Keratinocyte (primary cell): Measurements from ENCODE around the gene BUD31. TPM values are rescaled to one million over a fixed set of nuclear protein-coding genes. Genes with fewer than 3 reads are reported as not detected.

ENCODE experiments used
- DNase-seq: peaks from one replicate; pipeline ENCODE4 v3.0.0-alpha.2; 2011; ENCODE audit warnings: low read depth, missing footprints, low spot score
- FAIRE-seq: peaks from 2 replicates; lab custom pipeline; 2011; peaks lifted over from hg19 to GRCh38; lab: Jason Lieb, UNC
- H2AFZ ChIP-seq: 2 replicates; pipeline ENCODE4 v1.6.0; 2012; ENCODE audit warnings: low read length, control low read depth, inconsistent platforms; ENCODE audit not compliant: control insufficient read depth
- H3K27ac ChIP-seq: 2 replicates; pipeline ENCODE4 v1.5.1; 2011; ENCODE audit warnings: low read length; ENCODE audit not compliant: control insufficient read depth, insufficient read depth
- H3K27me3 ChIP-seq: 3 replicates; pipeline ENCODE4 v1.6.0; 2011; ENCODE audit warnings: low read length; ENCODE audit not compliant: control insufficient read depth, insufficient read depth; ENCODE audit errors: extremely low read depth
- H3K36me3 ChIP-seq, 2 experiments: 2 replicates in 1 of 2; 3 replicates in 1 of 2; pipeline ENCODE4 v1.5.1; 2011; ENCODE audit warnings: low read length in 2 of 2, mild to moderate bottlenecking in 1 of 2; ENCODE audit not compliant: control insufficient read depth in 2 of 2, insufficient read depth in 2 of 2; ENCODE audit errors: extremely low read depth in 1 of 2
- H3K4me1 ChIP-seq: 3 replicates; pipeline ENCODE4 v1.5.1; 2011; ENCODE audit warnings: low read length; ENCODE audit not compliant: control insufficient read depth, insufficient read depth; ENCODE audit errors: extremely low read depth
- H3K4me2 ChIP-seq: 3 replicates; pipeline ENCODE4 v1.6.0; 2011; ENCODE audit warnings: low read depth, low read length; ENCODE audit not compliant: control insufficient read depth, insufficient read depth; ENCODE audit errors: extremely low read depth
- H3K4me3 ChIP-seq, 3 experiments: fragments of 200-600 bp in 1 of 3; sonication (generic) in 1 of 3; 2 replicates in 2 of 3; 3 replicates in 1 of 3; pipeline ENCODE4 v1.5.1; 2011 to 2016; ENCODE audit warnings: low read length in 3 of 3, mild to moderate bottlenecking in 3 of 3, control low read depth in 2 of 3, inconsistent platforms in 1 of 3, low read depth in 1 of 3, mixed read lengths in 1 of 3, mixed run types in 1 of 3, moderate library complexity in 1 of 3; ENCODE audit not compliant: control insufficient read depth in 2 of 3, insufficient read depth in 2 of 3; ENCODE audit errors: extremely low read depth in 1 of 3
- H3K79me2 ChIP-seq: 2 replicates; pipeline ENCODE4 v1.6.0; 2012; ENCODE audit warnings: low read length; ENCODE audit not compliant: control insufficient read depth, insufficient read depth
- H3K9ac ChIP-seq: 3 replicates; pipeline ENCODE4 v1.6.0; 2011; ENCODE audit warnings: low read length; ENCODE audit not compliant: control insufficient read depth, insufficient read depth; ENCODE audit errors: extremely low read depth
- H3K9me1 ChIP-seq: 3 replicates; pipeline ENCODE4 v1.6.0; 2011; ENCODE audit warnings: low read length; ENCODE audit not compliant: control insufficient read depth, insufficient read depth; ENCODE audit errors: extremely low read depth
- H3K9me3 ChIP-seq: 2 replicates; pipeline ENCODE4 v1.5.1; 2012; ENCODE audit warnings: low read depth, low read length; ENCODE audit not compliant: control insufficient read depth
- H4K20me1 ChIP-seq: 3 replicates; pipeline ENCODE4 v1.6.0; 2011; ENCODE audit warnings: low read length; ENCODE audit not compliant: control insufficient read depth, insufficient read depth; ENCODE audit errors: extremely low read depth
- CTCF ChIP-seq, 3 experiments: IDR thresholded peaks in 1 of 3; conservative IDR thresholded peaks in 1 of 3; optimal IDR thresholded peaks in 1 of 3; 2 replicates in 2 of 3; 3 replicates in 1 of 3; pipeline versions ENCODE3 to v1.5.1; 2011; ENCODE audit warnings: low read length in 3 of 3, mild to moderate bottlenecking in 3 of 3, moderate library complexity in 2 of 3, control low read depth in 1 of 3, inconsistent platforms in 1 of 3; ENCODE audit not compliant: insufficient read depth in 2 of 3; ENCODE audit errors: extremely low read depth in 1 of 3
- EZH2 ChIP-seq: IDR thresholded peaks from one replicate; pipeline ENCODE4 v1.6.1; 2012; ENCODE audit warnings: inconsistent platforms, mild to moderate bottlenecking, low read length, moderate library complexity
- dilution Hi-C: fragments of 300-500 bp; cut with MboI; formaldehyde crosslinking; loops from one replicate; pipeline ENCODE4 v1.7.0; 2020; ENCODE audit warnings: low sequenced_read_pairs; ENCODE audit not compliant: extremely low pct_ligation_motif_present
- polyA plus RNA-seq, 5 experiments: library from polyadenylated mRNA; depleted of rRNA in 3 of 5; stranded (reverse) in 3 of 5; stranded (forward) in 1 of 5; unstranded in 1 of 5; fragments of >200 nt; gene quantifications; 1 replicate in 1 of 5; 2 replicates in 3 of 5; 3 replicates in 1 of 5; pipeline versions ENCODE4 v1.2.1 to v1.2.3, GENCODE V29; 2011 to 2012; ENCODE audit warnings: missing spikeins in 2 of 5, low read depth in 1 of 5, low replicate concordance in 1 of 5

BUD31 gene
- polyA plus RNA-seq, 1 donor (not counting 4 experiments of a cell fraction or from before 2014, with no cell fraction given): 73.3 TPM

GRCh38 chr7:99396418-99397296, 12.1 kb upstream of the BUD31 start:
- H4K20me1 ChIP-seq: peaks cover 40% of the 10 kb centered on the region
- no peak overlapping the region for H3K9ac ChIP-seq
- H3K9me1 ChIP-seq: no peaks in the 10 kb centered on the region
- H3K4me1 ChIP-seq: peaks cover 8% of the 10 kb centered on the region
- dilution Hi-C loops: no loop called here
- DNase-seq (no peak), FAIRE-seq (no peak)
- H3K9me3 ChIP-seq: no peaks in the 10 kb centered on the region
- no peak overlapping the region for H3K27ac ChIP-seq
- TF ChIP-seq CTCF (optimal IDR thresholded peaks at IDR 0.05 in 1 of 3, IDR thresholded peaks at IDR 0.05 in 1 of 3, conservative IDR thresholded peaks at IDR 0.05 in 1 of 3; ENCODE audit: extremely low read depth in 1 of 3, insufficient read depth in 2 of 3, low read length in 3 of 3) (no peak), EZH2 (no peak)
- H3K4me2 ChIP-seq: no peak overlapping the region
- no peak overlapping the region for H3K4me3 ChIP-seq
- H3K27me3 ChIP-seq: no peaks in the 10 kb centered on the region
- H3K36me3 ChIP-seq: peaks cover 46 to 64% of the 10 kb centered on the region in 2 experiments
- peaks cover 8% of the 10 kb centered on the region for H3K79me2 ChIP-seq
- no peak overlapping the region for H2AFZ ChIP-seq

GRCh38 chr7:99397297-99397983, 11.3 kb upstream of the BUD31 start:
- TF ChIP-seq CTCF (optimal IDR thresholded peaks at IDR 0.05 in 1 of 3, IDR thresholded peaks at IDR 0.05 in 1 of 3, conservative IDR thresholded peaks at IDR 0.05 in 1 of 3; ENCODE audit: extremely low read depth in 1 of 3, insufficient read depth in 2 of 3, low read length in 3 of 3) (no peak), EZH2 (no peak)
- Histone ChIP-seq H3K36me3 (peaks cover 42 to 63% of the 10 kb centered on the region in 2 experiments), H3K79me2 (peaks cover 9% of the 10 kb centered on the region), H3K27me3 (no peaks in the 10 kb centered on the region), H4K20me1 (peaks cover 35% of the 10 kb centered on the region), H3K9me1 (no peaks in the 10 kb centered on the region), H2AFZ (no peak overlapping the region), H3K4me3 (no peak overlapping the region), H3K4me1 (peaks cover 3% of the 10 kb centered on the region), H3K9me3 (no peaks in the 10 kb centered on the region), H3K4me2 (no peak overlapping the region), H3K9ac (no peak overlapping the region), H3K27ac (no peak overlapping the region)
- dilution Hi-C loops: no loop called here
- no peak for FAIRE-seq
- no peak for DNase-seq
